ENCODE measurements around the gene NUBPL.

NUBPL gene

GRCh38 chr14:31835049-31835448 is 273.8 kb downstream of the NUBPL start:
- H3K27ac ChIP-seq, result no peak overlapping the region
- no peak for DNase-seq
- H3K9me3 ChIP-seq, result no peaks in the 10 kb centered on the region
- no peaks in the 10 kb centered on the region for H3K27me3 ChIP-seq
- no peaks in the 10 kb centered on the region for H3K36me3 ChIP-seq
- TF ChIP-seq, protein P1, sequence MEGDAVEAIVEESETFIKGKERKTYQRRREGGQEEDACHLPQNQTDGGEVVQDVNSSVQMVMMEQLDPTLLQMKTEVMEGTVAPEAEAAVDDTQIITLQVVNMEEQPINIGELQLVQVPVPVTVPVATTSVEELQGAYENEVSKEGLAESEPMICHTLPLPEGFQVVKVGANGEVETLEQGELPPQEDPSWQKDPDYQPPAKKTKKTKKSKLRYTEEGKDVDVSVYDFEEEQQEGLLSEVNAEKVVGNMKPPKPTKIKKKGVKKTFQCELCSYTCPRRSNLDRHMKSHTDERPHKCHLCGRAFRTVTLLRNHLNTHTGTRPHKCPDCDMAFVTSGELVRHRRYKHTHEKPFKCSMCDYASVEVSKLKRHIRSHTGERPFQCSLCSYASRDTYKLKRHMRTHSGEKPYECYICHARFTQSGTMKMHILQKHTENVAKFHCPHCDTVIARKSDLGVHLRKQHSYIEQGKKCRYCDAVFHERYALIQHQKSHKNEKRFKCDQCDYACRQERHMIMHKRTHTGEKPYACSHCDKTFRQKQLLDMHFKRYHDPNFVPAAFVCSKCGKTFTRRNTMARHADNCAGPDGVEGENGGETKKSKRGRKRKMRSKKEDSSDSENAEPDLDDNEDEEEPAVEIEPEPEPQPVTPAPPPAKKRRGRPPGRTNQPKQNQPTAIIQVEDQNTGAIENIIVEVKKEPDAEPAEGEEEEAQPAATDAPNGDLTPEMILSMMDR (IDR thresholded peaks at IDR 0.05), result no peak
- intact Hi-C loops (cut with DNase I; ENCODE audit: low total_unique reads), result no loop called here
- H3K4me3 ChIP-seq, result no peak overlapping the region
- no peaks in the 10 kb centered on the region for H3K4me1 ChIP-seq

GRCh38 chr14:31837031-31837430 is 275.8 kb downstream of the NUBPL start:
- no peaks in the 10 kb centered on the region for H3K27me3 ChIP-seq
- no peak for DNase-seq
- H3K4me1 ChIP-seq, result no peaks in the 10 kb centered on the region
- intact Hi-C loops (cut with DNase I; ENCODE audit: low total_unique reads), result no loop called here
- H3K4me3 ChIP-seq, result no peak overlapping the region
- TF ChIP-seq, protein P1 (IDR thresholded peaks at IDR 0.05), result no peak
- H3K27ac ChIP-seq, result no peak overlapping the region
- H3K36me3 ChIP-seq, result no peaks in the 10 kb centered on the region
- no peaks in the 10 kb centered on the region for H3K9me3 ChIP-seq

DNA sequence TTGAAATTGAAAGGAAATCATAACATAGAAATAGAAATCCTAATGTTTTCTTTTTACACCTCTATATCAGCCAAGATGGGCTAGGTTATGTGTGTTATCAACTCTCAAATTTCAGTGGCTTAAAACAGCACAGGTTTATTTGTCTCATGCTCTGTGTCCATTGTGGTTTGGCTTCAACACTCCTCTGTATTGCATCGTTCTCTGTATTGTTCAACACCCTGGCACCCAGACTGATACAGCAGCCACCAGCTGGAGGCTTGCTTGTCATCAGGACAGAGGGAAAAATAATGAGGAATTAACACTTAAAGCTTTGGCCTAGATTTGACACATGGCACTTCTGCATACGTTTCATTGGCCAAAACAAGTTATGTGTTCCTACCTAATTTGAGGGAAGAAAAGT is 281.7 kb downstream of the NUBPL start:
- H3K27me3 ChIP-seq, result no peaks in the 10 kb centered on the region
- intact Hi-C loops (cut with DNase I; ENCODE audit: low total_unique reads), result no loop called here
- no peaks in the 10 kb centered on the region for H3K4me1 ChIP-seq
- no peaks in the 10 kb centered on the region for H3K9me3 ChIP-seq
- no peak overlapping the region for H3K27ac ChIP-seq
- H3K36me3 ChIP-seq, result peaks cover 0 to 10% (median 0%) of the 10 kb centered on the region in 3 donors
- no peak overlapping the region for H3K4me3 ChIP-seq
- TF ChIP-seq, protein P1 (IDR thresholded peaks at IDR 0.05), result no peak
- DNase-seq, result no peak

- Histone ChIP-seq H3K27ac (no peak overlapping the region), H3K36me3 (peaks cover 0 to 10% (median 0%) of the 10 kb centered on the region in 3 donors), H3K4me1 (no peaks in the 10 kb centered on the region), H3K9me3 (no peaks in the 10 kb centered on the region), H3K4me3 (no peak overlapping the region), H3K27me3 (no peaks in the 10 kb centered on the region)
- no peak for DNase-seq
- TF ChIP-seq, protein P1 (IDR thresholded peaks at IDR 0.05), result no peak
- intact Hi-C loops (cut with DNase I; ENCODE audit: low total_unique reads), result no loop called here
Measured at GRCh38 chr14:31843361-31844091, 282.3 kb downstream of the NUBPL start.

DNA sequence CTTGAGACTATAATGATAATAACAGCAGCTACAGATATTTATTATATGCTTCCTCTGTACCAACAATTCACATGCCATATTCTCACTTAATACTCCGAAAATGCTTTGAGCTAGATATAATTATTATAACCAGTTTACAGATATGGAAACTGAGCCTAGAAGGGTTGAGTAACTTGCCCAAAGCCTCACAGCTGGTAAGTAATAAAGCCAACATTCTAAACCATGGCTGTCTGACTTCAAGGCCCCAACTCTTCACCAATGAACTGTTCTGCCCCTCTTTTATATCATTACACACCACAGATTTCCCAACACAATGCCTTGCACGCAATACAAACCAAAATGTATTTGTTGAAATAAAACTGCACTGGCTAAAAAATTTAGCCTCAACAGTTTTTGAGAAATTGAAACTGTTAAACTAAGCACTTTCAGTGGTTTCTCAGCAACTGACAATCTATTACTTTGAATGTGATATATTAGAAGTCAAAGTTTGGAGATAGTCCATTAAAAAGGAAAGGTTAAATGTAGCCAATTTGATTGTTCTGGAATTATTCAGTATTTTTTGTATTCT is 293.4 kb downstream of the NUBPL start:
- intact Hi-C loops (cut with DNase I; ENCODE audit: low total_unique reads), result no loop called here
- no peak for DNase-seq
- no peak overlapping the region for H3K27ac ChIP-seq

More for the DNA sequence above, 293.4 kb downstream of the NUBPL start:
- TF ChIP-seq, protein P1 (IDR thresholded peaks at IDR 0.05), result no peak
- Histone ChIP-seq H3K27me3 (no peaks in the 10 kb centered on the region), H3K4me1 (no peaks in the 10 kb centered on the region), H3K36me3 (peaks cover 0 to 10% (median 0%) of the 10 kb centered on the region in 3 donors), H3K9me3 (no peaks in the 10 kb centered on the region), H3K4me3 (no peak overlapping the region)
